Mammary epithelial cell (primary cell): ENCODE data around the gene OTC.

Experiments
- CTCF ChIP-seq, 2 donors: IDR thresholded peaks in 1 of 2; conservative IDR thresholded peaks in 1 of 2; 2 replicates each; pipeline ENCODE4 v1.5.1; 2011 to 2012; ENCODE audit warnings: inconsistent platforms in 2 of 2, low read length in 2 of 2, mild to moderate bottlenecking in 2 of 2, control low read depth in 1 of 2, low read depth in 1 of 2; ENCODE audit not compliant: insufficient read depth in 1 of 2; ENCODE audit errors: extremely low read depth in 1 of 2
- EZH2 ChIP-seq: IDR thresholded peaks from 2 replicates; pipeline ENCODE4 v1.6.1; 2012; ENCODE audit warnings: low read length, inconsistent platforms, borderline replicate concordance

- TF ChIP-seq CTCF (conservative IDR thresholded peaks at IDR 0.05 in 1 of 2, IDR thresholded peaks at IDR 0.05 in 1 of 2; ENCODE audit: extremely low read depth in 1 of 2, insufficient read depth in 1 of 2, low read depth in 1 of 2, low read length in 2 of 2) (no peak), EZH2 (no peak)
Observed at GRCh38 chrX:38351346-38351745, 1.1 kb upstream of the OTC start.
